Heart left ventricle (tissue), 16 donors: Measurements from ENCODE around the gene DNAJB12. TPM values are rescaled to one million over a fixed set of nuclear protein-coding genes. Genes with fewer than 3 reads are reported as not detected.

Experiments
- ATAC-seq, 4 donors: fragments of 200-7000 bp; cut with Tn5 transposase; one replicate each; pipeline ENCODE4 v1.9.1; 2020 to 2022; ENCODE audit warnings: moderate library complexity in 4 of 4, mild to moderate bottlenecking in 3 of 4, moderate number of reproducible peaks in 1 of 4
- DNase-seq, 5 donors: peaks; one replicate each; pipeline ENCODE4 v3.0.0-alpha.2; 2020
- H3K27ac ChIP-seq, 12 donors: fragments of 200-600 bp; sonication (generic) in 4 of 12; one replicate each; pipeline versions ENCODE4 v1.5.0 to v1.8.0; 2016 to 2022; ENCODE audit warnings: mild to moderate bottlenecking in 2 of 12
- H3K27me3 ChIP-seq, 9 donors: fragments of 200-600 bp; sonication (generic) in 2 of 9; one replicate each; pipeline versions ENCODE4 v1.5.1 to v1.8.0; 2016 to 2022; ENCODE audit warnings: mild to moderate bottlenecking in 3 of 9
- H3K36me3 ChIP-seq, 9 donors: fragments of 200-600 bp; sonication (generic) in 2 of 9; one replicate each; pipeline versions ENCODE4 v1.5.0 to v1.8.0; 2018 to 2022; ENCODE audit warnings: mild to moderate bottlenecking in 2 of 9
- H3K4me1 ChIP-seq, 12 donors: fragments of 200-600 bp; sonication (generic) in 4 of 12; one replicate each; pipeline versions ENCODE4 v1.5.0 to v1.8.0; 2016 to 2022; ENCODE audit warnings: mild to moderate bottlenecking in 3 of 12
- H3K4me3 ChIP-seq, 12 donors: fragments of 200-600 bp; sonication (generic) in 4 of 12; one replicate each; pipeline versions ENCODE4 v1.5.0 to v1.8.0; 2017 to 2022; ENCODE audit warnings: mild to moderate bottlenecking in 9 of 12, moderate library complexity in 4 of 12
- H3K9me3 ChIP-seq, 12 donors: fragments of 200-600 bp; sonication (generic) in 4 of 12; one replicate each; pipeline versions ENCODE4 v1.5.0 to v1.8.0; 2016 to 2022; ENCODE audit warnings: mild to moderate bottlenecking in 1 of 12
- POLR2A ChIP-seq, 2 donors: fragments of 450-650 bp; IDR thresholded peaks; one replicate each; pipeline ENCODE4 v1.6.1; 2017; ENCODE audit warnings: antibody characterized with exemption in 2 of 2, mild to moderate bottlenecking in 2 of 2, moderate library complexity in 2 of 2
- WGBS, 4 donors: extraction: QIAGEN DNeasy Blood & Tissue Kit in 2 of 4; methylation state at CpG; one replicate each; pipeline versions ENCODE4 v1.1.5 to v1.1.7; 2013 to 2018; 5-methylcytosine and 5-hydroxymethylcytosine counted together
- intact Hi-C, 10 donors: fragments of 100-400 bp; cut with DNase I; formaldehyde crosslinking; loops; one replicate each; pipeline versions ENCODE4 v1.11.1 to v1.14.2; 2022
- polyA plus RNA-seq, 2 donors: library from polyadenylated mRNA; stranded (reverse); fragments of 200-250 nt; gene quantifications; one replicate each; pipeline ENCODE4 v1.2.3, GENCODE V29; 2013
- total RNA-seq, 9 donors: library from RNA; depleted of rRNA in 2 of 9; stranded (reverse); fragments of >200 nt in 2 of 9; fragmentation: NEBNext Ultra II Directional in 3 of 9; extraction: Animal tissue kit (Norgen Biotek cat#: 25700) in 3 of 9; gene quantifications; one replicate each; pipeline versions ENCODE4 v1.1.0 to v1.2.4, GENCODE V29; 2016 to 2023
- TF ChIP-seq, protein P1 (sequence below), 12 donors: fragments of 200-600 bp; sonication (generic) in 4 of 12; IDR thresholded peaks; one replicate each; pipeline versions ENCODE4 v1.5.0 to v1.8.0; 2018 to 2022; ENCODE audit warnings: antibody characterized with exemption in 12 of 12, mild to moderate bottlenecking in 5 of 12
- donor health status: ischemic (EF 13 %, LVEDD 7.1; RV severe dilation, severe dysfunction).
- donor health status: healthy with polysubstance abuse.
- donor health status: DM: no; HTN: yes; CAD: no.
- donor health status: DM: no; HTN: no; CAD: no.
- donor health status: ischemic (EF 25% LVEDD 6.9; RV normal size, moderate dysfunction).
- donor health status: ischemic (EF 25% LVEDD 5.7; RV mildly dilated, moderate dysfunction).
- donor health status: healthy.
- donor health status: DM: yes; HTN: yes; CAD: no.
- donor health status: ischemic (EF 35%, LVEDD 5.7; RV mildly dilated, moderate dysfunction).
- donor health status: nonischemic (EF 11% LVEDD 7.7; RV severe dilation, severe dysfunction).
- donor health status: DM: yes; HTN: yes; CAD: no.
- donor health status: PGD.
- donor health status: ischemic (EF 29% LVEDD 5.4; RV normal size, mild dysfunction).
- donor health status: nonischemic (EF 23%, LVEDD 6.1; RV moderate dilation, normal function).

The DNAJB12 gene
- total and polyA plus RNA-seq, 11 donors, result 21.1 to 42.5 (median 29.1) TPM

DNA sequence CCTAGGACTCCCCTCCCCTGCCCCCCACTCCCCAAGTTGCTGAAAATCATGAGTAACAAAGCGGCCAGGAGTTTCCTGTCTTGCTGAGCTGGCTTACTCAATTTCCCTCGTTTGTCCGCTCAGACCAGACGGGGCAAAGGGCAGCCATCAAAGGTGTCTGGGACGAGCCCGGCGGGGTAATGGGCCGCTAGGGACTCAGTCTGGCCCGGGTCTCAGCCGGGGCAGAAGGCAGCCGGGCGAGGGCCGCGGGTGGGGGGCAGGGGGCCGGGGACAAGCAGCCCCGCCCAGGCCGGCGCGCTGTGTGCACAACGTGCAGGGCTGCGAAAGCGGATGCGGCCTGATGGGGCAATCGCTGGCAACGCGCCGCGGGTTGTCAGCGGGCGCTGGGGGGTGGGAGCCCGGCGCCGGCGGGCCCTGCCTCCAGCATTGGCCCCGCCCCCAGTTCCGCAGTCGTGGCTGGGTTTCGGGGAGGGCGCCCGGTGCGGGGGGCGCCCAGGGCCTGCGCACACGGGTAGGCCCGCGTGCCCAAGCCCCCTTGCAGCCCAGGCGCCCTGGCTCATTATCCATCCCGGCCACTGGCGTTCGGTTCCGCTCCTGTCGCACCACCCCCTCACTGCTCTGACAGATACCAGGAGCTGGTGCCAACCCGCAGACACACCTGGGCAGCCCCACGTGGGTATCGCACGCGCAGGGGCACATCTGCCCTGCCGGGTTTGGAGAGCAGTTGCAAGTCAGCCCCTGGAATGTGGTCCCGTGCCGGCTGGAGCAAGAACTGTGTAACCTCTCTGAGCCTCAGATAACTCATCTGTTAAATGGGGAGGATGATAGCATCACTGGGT lies 35.1 kb downstream of the DNAJB12 start:
- WGBS, 4 donors, result 3 to 17% (median 5%) methylated on average over 8 to 60 of the region's 60 CpGs

DNA sequence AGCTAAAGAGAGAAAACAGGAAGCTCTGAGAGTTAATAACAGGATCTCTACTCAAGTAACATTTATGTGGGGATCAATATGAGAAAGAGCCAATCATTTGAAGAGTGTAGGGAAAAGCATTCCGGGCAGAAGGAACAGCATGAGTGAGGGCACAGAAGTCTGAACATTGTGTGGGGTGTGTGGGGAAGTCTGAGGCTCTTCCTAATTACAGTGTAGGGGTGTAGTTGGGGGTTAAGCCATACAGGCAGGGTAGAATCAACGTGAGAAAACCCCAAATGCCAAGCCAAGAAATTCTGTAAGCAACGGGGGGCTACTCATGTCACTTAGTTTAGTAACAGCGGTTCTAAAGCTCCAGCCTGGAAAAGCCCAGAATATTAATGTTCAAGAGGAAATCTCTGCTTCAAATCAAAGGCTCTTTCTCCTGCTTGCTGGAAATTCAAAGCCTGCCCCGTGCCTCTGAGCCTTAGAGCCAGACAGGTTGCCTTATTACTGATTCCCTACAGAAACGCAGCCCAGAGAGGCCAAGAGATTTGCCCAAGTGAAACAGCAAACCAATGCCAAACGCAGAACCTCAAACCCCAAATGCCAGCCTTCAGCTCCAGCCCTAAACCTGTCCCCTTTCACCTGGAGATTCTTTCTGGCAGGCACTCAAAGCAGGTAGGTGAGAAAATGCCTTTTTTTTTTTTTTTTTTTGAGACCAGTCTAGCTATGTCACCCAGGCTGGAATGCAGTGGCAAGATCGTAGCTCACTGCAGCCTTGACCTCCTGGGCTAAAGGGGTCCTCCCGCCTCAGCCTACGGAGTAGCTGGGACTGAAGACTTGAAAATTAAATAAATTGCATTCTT lies 36.1 kb downstream of the DNAJB12 start:
- no peaks in the 10 kb centered on the region for H3K9me3 ChIP-seq
- no peak for ATAC-seq
- H3K36me3 ChIP-seq, result no peaks in the 10 kb centered on the region
- H3K4me3 ChIP-seq, result peak overlapping the region in 9 of 12 donors; percentile 40 to 60 (median 53)
- TF ChIP-seq, protein P1, sequence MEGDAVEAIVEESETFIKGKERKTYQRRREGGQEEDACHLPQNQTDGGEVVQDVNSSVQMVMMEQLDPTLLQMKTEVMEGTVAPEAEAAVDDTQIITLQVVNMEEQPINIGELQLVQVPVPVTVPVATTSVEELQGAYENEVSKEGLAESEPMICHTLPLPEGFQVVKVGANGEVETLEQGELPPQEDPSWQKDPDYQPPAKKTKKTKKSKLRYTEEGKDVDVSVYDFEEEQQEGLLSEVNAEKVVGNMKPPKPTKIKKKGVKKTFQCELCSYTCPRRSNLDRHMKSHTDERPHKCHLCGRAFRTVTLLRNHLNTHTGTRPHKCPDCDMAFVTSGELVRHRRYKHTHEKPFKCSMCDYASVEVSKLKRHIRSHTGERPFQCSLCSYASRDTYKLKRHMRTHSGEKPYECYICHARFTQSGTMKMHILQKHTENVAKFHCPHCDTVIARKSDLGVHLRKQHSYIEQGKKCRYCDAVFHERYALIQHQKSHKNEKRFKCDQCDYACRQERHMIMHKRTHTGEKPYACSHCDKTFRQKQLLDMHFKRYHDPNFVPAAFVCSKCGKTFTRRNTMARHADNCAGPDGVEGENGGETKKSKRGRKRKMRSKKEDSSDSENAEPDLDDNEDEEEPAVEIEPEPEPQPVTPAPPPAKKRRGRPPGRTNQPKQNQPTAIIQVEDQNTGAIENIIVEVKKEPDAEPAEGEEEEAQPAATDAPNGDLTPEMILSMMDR (IDR thresholded peaks at IDR 0.05), result no peak
- H3K27me3 ChIP-seq, result no peaks in the 10 kb centered on the region
- peak overlapping the region; percentile 51 to 97 (median 86) for H3K27ac ChIP-seq
- H3K4me1 ChIP-seq, result peaks cover 18 to 93% (median 62%) of the 10 kb centered on the region in 12 donors
- no peak for DNase-seq
- intact Hi-C loops, result loop anchor here in 5 of 10 donors (5.0 kb wide), 2 partner anchors 41 to 46 kb away; partner anchors contain the start of gene DDIT4 (in 3 of the 5)
- 76 to 81% (median 78%) methylated on average over 10 of the region's 10 CpGs for WGBS, 4 donors

More for the DNA sequence above, 35.1 kb downstream of the DNAJB12 start:
- Histone ChIP-seq H3K4me1 (peaks cover 18 to 96% (median 62%) of the 10 kb centered on the region in 12 donors), H3K4me3 (peak overlapping the region in 11 of 12 donors; percentile 0 to 60 (median 51)), H3K27ac (peak overlapping the region; percentile 51 to 97 (median 86)), H3K27me3 (no peaks in the 10 kb centered on the region), H3K9me3 (no peaks in the 10 kb centered on the region), H3K36me3 (no peaks in the 10 kb centered on the region)
- peak; percentile 33 to 86 (median 74) for ATAC-seq
- peak; percentile 92 to 98 (median 95) for DNase-seq
- TF ChIP-seq, protein P1 (IDR thresholded peaks at IDR 0.05), result peak in 1 of 12 donors; percentile 16
- TF ChIP-seq POLR2A (IDR thresholded peaks at IDR 0.05), result peak in 1 of 2 donors; percentile 54
- intact Hi-C loops, result loop anchor here in 8 of 10 donors (2.0 to 10.0 kb wide), 5 partner anchors 42 to 85 kb away; partner anchors contain the start of gene DDIT4 (in 4 of the 8)

- no peak overlapping the region for H3K4me3 ChIP-seq
- H3K27ac ChIP-seq, result peak overlapping the region; percentile 47 to 91 (median 81)
- no peaks in the 10 kb centered on the region for H3K36me3 ChIP-seq
- ATAC-seq (peak in 1 of 4 donors; percentile 44), DNase-seq (peak; percentile 77 to 90 (median 84))
- WGBS, 4 donors, result 51 to 59% (median 55%) methylated on average over 12 of the region's 12 CpGs
- peaks cover 18 to 76% (median 61%) of the 10 kb centered on the region in 12 donors for H3K4me1 ChIP-seq
- no peaks in the 10 kb centered on the region for H3K27me3 ChIP-seq
- H3K9me3 ChIP-seq, result no peaks in the 10 kb centered on the region
- TF ChIP-seq POLR2A (IDR thresholded peaks at IDR 0.05), result no peak
- TF ChIP-seq, protein P1 (IDR thresholded peaks at IDR 0.05), result no peak
- intact Hi-C loops, result loop anchor here in 6 of 10 donors (2.0 to 5.0 kb wide), 3 partner anchors 40 to 45 kb away; partner anchors contain the start of gene DDIT4 (in 3 of the 6)
Measured at GRCh38 chr10:72316748-72317435, 37.8 kb downstream of the DNAJB12 start.
